Measurements from ENCODE around the gene CGREF1.

The CGREF1 gene, protein sequence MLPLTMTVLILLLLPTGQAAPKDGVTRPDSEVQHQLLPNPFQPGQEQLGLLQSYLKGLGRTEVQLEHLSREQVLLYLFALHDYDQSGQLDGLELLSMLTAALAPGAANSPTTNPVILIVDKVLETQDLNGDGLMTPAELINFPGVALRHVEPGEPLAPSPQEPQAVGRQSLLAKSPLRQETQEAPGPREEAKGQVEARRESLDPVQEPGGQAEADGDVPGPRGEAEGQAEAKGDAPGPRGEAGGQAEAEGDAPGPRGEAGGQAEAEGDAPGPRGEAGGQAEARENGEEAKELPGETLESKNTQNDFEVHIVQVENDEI

DNA sequence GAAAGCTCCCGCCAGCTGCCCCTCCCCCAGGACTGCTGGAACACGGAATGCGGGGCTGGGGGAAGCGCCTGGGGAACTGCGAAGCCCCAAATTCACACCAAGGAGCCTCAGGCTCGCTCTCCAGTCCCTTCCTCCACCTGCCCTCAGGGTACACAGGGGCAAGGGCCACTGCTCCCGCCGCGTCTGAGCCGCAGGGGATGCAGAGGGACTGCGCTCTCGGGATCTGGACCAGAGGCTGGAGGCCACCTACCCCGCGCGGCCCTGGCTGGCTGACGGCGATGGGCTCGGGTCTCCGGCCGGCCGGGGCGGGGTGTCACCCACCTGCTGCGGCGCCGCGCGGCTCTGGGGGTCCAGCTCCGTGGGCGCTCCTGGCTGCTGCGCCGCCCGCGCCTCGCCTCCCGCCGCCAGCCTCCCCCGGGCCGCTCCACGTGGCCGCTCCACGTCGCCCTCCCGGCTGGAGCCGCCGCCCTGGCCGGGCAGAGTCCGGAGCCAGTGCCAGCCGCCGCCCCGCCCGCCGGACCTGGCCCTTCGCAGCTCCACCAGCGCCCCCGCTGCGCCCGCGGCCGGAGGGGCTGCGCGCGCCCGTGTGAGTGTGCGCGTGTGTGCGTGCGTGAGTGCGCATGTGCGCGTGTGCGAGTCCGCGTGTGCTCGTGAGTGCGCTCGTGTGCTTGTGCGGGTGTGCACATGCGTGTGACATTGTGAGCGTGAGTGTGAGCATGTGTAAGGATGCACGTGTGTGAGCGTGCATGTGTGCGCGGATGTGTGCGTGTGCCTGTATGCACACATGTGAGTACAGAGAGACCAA is at the start of gene CGREF1:
CGREF1 (minus strand) TSS at position 604 of the 805 bp plus-strand sequence. CDS start 14,762 bp downstream, outside the sequence.
- DNase-seq = no peak

DNA sequence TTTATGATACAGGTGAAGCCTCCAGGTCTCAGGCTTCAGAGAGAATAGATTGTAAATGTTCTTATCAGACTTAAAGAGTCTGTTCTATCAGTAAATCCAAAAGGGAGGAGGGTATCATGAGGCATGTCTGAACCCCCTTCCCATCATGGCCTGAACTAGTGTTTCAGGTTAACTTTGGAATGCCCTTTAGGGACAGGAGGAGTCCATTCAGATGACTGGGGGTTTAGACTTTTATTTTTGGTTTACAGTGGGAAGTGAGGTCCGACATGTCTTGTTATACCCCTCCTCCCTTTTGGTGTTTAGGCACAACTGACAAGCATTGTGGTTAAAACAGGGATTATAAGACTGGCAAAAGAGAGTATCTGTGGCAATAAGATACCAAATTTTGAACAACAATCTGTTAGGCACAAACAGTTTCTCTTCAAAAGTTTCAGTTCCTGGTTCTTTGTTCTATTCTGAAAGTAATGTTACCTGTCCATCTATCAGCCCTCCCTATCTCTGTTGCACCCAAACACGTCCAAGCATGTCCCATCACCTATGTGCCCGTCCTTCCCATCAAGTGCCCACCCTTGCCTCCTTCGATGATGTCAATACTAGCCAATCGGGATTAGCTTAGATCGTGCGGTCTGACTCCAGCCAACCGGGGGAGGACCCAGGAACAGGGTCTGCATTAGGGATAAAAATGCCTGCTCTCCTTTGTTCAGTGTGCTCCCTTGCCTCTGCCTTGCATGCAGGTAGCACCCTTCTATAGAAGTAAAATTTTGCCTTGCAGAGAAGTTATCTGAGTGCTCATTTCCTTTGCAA is 46.2 kb upstream of the CGREF1 start:
- no peak for DNase-seq

DNA sequence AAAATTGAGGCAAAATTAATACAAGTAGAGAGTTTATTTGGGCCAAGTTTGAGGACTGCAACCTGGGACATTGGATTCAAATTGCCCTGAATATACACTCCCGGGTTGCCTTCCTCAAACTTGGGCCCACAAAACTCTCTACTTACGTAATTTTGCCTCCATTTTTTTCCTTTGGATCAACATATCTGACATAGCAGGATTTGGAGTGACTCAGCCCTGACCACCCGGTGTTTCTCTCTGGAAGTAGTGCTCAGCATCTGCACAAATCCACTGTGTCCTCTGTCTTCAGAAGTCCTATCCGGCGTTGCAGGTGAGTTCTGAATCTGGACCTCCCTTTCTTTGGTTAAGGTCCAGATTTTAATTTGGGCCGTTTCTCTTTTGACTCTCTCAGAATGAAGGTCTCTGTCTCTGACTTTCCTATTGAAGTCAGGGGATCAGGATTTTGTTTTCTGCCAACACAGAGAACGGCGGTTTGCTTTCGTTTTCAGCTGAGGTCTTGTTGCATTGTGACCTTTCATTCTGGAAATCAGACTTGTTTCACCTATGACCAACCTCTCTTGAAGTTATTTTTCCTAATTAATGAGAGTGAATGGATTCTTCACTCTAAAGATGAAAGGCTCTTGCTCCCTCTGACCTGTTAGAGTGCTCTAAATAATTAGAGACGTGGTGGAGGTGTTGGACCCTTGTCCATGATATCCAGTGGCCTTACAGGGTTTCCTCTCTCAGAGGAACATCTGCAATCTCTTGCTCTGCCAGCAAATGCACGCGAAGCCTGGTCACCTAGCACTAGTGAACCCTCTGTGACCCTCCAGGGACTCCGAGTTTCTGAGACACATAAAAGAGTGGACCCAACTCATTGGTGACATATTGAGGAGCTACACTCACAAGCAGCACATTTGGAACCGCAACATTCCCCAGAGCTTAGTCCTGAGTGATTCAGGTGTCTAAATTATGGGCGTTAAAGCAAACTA is 43.5 kb upstream of the CGREF1 start:
- no peak for DNase-seq

DNA sequence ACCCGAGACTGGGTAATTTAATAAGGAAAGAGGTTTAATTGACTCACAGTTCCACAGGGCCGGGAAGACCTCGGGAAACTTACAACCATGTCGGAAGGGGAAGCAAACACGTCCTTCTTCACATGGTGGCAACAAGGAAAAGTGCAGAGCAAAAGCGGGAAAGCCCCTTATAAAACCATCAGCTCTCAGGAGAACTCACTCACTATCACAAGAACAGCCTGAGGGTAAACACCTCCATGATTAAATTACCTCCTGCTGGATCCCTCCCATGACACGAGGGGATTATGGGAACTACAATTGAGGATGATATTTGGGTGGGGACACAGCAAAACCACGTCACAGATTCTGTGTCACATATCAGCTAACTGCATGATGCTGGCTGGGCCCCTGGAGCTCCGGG is 41.3 kb upstream of the CGREF1 start:
- DNase-seq = no peak

DNA sequence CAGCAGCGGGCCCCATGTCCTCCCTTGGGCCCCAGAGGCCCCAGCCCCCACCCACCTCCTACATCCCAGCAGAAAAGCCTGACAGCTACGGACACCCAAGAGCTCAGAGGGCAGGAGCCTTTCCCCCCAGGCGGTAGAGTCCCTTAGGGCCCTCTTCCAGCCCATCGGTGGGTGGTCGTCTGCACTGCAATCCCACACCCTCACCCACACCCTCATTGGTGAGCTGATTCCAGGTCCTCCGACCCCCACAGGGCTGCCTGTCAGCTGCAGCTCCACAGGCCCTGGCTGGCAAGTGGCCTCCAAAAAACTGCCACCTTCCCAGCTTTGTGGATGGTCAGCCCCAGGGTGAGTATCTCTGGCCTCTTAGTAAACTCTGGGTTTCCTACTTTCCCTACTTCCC is 40.3 kb upstream of the CGREF1 start:
- no peak for DNase-seq

DNA sequence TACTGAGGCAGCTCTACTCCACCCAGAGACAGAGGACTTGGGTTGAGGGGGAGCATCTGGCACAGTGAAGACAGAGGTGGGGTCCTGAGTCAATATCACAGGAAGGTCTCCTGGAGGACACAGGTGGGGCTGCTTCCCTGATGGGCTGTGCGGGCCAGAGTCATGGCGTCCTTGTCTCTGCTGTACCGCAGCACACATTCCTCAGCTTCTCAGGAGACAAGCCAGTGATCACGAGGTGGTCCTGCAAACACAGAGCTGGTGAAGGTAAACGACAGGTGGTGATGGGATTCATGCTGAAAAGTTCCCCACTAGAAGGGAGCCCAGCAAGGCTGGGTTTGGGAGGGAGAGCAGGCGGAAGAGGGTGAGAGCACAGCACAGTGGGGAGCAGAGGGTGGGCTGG is 39.5 kb upstream of the CGREF1 start:
- DNase-seq = no peak

DNA sequence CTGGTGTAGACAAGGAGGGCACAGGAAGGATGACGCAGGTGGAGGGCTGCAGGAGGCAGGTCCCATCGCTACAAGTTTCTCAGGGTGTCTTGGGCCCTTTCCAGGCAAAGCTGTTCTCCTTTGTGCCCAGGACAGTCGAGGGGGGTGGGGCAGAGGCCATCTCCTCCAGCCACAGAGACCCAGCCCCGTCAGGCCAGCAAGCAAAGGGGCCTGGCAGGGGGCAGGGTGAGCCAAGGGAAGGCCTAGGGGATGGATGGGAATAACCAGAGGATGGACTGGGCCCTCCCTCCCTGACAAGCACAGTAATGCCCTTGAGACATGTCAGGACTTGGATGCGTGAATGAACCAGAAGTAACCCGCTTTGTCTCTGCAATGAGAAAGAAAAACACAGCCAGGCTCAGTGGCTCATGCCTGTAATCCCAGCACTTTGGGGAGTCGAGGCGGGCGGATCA is 36.2 kb upstream of the CGREF1 start:
- DNase-seq = no peak

DNA sequence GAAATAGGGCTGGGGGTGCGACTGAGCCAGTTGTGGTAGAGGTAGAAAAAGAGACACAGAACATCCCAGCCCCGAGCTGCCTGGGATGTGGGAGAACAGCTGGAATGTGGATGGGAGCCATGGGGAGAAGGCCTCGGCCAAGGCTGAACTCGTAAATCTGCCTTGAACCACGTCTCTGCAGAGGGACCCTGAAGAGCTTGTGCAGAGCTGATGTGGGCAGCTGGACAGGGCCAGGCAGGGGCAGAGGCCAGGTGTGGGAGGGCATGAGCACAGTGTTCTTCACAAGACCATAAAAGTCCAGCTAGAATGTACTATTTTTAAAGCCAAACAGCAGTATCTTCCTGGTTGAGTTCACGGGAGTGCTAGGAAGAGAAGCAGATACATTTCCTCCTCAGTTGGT is 35.6 kb upstream of the CGREF1 start:
- no peak for DNase-seq

DNA sequence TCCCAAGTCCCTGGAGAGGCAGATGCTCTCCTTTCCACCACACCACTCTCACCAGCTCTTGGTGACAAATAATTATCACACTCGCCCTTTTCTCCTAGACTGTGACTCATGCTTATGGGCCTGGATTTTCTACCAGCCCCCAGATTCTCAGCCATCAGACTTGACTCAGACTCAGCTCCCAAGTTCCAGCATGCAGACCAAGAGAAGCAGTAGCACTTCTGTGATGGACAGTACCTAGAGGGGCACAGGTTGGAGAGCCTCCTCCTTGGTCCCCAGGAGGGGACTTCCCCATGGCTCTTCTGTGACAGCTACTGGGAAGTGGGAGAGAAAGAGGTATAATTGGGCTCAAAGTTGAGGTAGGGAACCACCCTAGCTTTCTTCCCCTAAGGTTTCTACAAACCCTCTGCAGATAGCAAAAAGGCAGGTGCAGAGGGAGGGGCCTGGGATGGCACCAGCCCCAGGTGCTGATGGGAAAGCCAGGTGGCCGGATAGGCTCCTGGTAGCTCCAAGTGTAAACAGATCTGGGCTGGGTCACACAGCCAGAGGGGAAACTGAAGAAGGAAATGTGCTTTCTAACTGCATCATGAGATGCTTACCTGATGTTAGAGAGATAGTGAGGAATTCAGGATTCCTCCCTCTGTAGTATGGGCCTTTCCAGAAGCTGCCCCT is 34.0 kb upstream of the CGREF1 start:
- no peak for DNase-seq

DNA sequence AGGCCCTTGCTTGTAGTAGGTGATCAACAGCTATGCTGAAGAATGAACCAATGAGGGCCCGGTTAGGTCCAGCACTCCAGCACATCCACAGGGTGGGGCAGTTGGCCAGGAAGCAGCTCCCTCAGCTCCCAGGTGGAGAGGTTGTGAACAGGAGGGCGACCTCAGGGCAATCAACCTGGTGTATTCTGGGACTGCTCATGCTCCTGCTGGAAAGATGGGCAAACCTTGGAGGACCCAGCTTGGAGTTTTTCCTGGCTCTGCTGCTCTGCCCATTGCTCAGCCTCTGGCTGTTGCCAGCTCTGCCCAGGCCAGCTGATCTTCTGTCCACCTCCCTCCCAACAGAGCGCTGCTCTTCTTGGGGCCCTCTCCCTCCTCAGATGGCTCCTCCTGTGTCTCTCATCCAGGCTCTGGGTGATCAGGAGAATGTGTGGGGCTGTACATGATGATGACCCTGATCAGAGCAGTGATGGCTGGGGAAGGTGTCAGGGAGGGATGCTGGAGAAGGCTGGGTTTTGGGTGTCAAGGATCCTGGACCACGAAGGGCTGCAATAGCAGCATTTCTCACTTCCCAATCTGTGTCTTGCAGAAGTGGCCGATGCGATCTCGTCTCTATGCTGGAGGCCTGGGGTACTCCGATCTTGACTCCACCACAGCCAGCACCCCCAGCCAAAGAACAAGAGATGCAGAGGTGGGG is 33.3 kb upstream of the CGREF1 start:
- no peak for DNase-seq

DNA sequence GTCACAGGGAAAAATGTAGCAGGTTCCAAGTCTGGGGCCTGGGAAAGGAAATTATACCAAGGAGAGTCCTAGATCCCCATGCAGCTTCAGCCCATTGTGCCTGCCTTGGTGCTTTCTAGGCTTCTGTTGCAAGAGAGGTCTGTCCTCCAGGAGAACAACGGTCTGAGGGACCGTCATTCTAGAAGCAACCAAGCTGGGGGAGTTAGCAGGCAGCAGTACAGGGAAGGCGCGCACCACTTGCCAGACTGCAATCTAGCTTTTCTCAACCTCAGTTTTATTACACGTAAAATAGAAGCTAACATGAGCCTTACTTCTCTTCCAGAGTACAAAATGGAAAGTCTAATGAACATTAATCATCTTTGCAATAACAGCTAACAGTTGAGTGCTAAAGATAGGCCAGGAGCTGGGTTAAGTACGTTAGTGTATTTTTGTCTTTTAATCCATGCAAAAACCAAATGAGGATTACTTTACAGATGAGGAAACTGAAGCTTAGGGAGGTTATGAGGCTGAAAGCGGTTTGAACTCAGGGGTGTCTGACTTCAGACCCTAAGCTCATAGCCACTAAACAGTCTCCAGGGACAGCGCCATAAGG is 31.8 kb upstream of the CGREF1 start:
- no peak for DNase-seq

DNA sequence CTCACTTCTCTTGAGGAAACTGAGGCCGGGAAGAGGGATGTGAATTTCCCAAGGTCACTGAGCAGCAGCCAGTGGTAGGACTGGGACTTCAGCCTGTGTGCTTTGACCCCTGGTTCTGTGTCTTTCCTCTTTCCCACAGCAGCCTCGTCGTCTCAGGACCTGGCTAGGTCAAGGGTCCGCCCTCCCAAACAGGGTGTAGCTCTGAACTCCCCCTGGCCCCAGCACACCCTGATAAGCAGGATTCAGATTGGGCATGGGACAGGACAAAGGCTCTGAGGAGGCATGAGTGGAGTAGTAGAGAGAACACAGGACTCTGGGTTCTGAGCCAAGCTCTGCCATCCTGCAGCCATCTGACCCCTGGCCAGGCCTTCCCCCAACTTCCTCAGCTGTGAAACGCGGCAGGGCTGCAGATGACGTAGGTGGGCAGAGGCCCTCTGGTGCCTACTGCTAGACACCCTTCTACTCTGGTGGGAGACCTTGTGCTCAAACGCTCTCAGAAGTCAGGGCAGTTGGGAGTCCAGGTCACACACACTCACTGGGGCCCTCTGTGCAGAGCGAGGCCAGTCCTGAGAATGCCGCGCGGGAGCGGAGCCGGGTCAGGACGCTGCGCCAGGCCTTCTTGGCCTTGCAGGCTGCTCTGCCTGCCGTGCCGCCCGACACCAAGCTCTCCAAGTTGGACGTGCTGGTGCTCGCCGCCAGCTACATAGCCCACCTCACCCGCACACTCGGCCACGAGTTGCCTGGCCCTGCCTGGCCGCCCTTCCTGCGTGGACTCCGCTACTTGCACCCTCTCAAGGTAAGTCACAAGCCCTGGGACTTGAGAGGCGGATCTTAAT is 30.9 kb upstream of the CGREF1 start:
- DNase-seq = no peak

DNA sequence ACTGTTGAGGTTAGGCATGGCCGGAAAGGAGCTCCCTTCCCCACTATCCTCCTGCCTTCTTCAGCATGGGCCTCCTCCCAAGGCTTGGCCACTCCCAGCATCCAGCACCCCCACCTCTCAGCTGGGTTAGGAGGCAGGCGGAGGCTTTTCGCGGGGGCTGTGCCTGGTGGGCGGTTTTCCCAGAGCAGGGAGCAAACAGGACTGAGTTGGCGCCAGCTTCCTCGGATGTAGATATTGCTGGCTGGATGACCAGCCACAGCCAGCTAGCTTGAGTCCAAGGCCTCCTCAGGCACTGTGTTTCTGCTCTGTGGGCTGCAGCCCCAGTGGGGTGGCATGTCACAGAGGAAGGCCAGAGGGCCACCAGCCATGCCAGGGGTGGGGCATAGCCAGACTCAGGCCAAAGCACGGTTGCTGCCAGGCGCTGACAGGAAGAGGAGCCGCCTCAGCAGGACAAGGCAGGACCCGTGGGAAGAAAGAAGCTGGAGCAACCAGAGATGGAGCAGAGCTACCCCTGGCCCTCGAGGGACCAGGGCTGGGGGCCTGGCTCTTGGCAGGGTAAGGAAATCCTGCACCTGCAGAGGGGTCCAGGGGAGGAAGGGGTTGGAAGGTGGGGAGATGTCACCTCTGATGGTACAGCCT is 30.0 kb upstream of the CGREF1 start, which contains the start of gene TCF23:
TCF23 (plus strand) TSS at position 204 of the 639 bp plus-strand sequence; CDS start at position 334, 130 bp downstream.
- no peak for DNase-seq

DNA sequence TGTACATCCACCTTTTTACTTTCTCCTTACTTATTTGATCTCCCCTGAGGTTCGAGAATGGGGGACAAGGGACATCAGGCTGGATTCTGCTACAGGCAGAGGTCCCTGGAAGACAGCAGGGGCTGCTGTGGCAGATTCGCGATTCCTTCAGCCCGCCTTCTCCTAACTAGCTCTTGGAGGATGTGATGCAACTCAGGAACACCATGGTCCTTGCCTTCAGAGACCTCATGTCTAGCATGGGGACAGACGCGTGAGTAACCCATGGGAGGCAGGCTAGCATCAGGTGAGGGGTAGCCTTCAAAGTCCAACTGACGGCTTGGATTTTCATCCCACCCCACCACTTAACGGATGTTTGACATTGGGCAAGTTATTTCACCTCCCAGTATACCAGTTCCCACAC is 29.0 kb upstream of the CGREF1 start:
- DNase-seq = no peak

DNA sequence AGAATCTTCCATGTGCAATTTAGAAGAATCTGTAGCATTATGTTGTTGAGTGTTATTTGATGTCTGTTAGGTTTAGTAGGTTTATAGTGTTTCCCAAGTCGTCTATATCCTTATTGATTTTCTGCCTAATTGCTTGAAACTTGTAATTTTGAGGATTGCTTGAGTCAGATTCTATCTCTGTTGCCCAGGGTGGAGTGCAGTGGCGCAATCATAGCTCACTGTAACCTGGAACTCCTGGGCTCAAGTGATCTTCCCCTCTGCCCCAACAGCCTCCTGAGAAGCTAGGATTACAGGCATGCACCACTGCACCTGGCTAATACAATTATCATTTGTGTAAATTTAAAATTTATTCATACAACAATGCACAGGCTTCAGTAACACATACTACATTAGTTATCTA is 26.8 kb upstream of the CGREF1 start:
- no peak for DNase-seq

DNA sequence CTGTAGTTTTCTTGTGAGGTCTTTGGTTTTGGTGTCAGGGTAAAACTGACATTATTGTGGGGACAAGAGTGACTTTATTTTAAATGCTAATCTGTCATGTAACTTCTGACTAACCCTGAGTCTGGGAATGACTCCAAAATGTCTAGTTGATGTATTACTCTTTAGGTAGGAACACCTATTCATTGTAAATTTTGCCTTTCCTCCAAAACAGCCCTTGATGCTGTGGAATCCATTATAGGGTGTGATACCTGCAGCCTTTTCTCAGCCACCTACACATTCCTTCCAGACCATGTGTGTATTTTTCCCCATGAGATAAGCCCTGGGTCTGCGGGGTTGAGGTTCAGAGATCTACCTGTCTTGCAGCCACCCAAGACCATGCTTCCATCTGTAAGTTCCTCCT is 24.4 kb upstream of the CGREF1 start:
- DNase-seq = no peak

DNA sequence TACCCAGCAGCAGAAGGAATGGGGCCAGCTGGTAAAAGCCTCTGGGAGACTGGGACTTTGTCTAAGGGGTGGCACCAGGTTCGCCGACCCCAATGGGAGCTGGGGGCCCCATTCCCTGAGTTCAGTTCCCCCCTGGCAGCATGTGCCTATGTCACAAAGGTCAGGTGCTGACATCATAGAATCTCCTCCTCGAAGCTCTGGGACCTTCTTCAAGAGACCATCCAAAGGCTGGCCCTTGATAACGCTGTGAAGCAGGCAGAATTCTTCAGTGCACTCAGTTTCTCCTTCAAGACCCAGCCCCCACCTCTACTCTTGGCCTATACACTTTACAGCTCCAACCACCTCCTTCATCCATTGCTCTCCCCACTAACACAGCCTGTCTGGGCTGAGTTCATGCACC is 20.4 kb upstream of the CGREF1 start, which contains the start of gene PRR30:
PRR30 (minus strand) TSS at position 101 of the 400 bp plus-strand sequence. CDS start 1,081 bp downstream, outside the sequence.
- DNase-seq = no peak

DNA sequence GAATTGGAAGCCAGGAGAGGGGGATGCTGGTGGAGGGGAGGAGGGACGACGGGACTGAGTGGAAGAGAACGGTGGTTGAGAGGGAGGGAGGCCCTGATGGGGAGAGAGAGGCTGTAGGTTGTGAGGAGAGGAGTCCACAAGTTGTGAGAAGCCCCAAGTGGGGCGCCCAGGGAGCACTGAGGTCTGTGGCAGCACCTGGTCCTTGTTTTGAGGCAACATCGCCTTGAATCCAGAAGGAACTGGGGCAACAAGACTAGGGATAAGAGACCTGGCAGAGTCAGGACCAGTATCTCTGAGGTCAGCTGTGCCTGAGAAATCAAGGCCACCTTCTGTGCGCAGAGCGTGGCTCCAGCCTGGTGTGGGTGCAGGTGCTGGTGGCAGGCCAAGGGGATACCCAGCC is 19.2 kb upstream of the CGREF1 start:
- DNase-seq = no peak

All from DMS79 (cell line).